K562 (cell line): ENCODE results near the gene CDKN2D. TPM values are rescaled to one million over a fixed set of nuclear protein-coding genes. Genes with fewer than 3 reads are reported as not detected.
A peak's percentile ranks its signal among the peaks of the same experiment; 100 is the strongest.

Experiments
- ARID4B ChIP-seq: sonication (generic); formaldehyde crosslinking; IDR thresholded peaks from 2 replicates; pipeline ENCODE4 v1.8.0; 2022; ENCODE audit warnings: mild to moderate bottlenecking, missing genetic modification reagents
- ATF7 ChIP-seq: fragments of 450-650 bp; IDR thresholded peaks from 2 replicates; pipeline ENCODE4 v1.7.1; 2014; ENCODE audit warnings: mild to moderate bottlenecking, moderate library complexity
- BRD4 ChIP-seq: fragments of 200-600 bp; sonication (generic); IDR thresholded peaks from 2 replicates; pipeline ENCODE4 v1.6.1; 2017; ENCODE audit warnings: inconsistent platforms
- CREBBP ChIP-seq: IDR thresholded peaks from one replicate; pipeline ENCODE4 v1.6.1; 2012; ENCODE audit warnings: low read depth, mild to moderate bottlenecking, control low read depth, inconsistent platforms, low read length
- PBX2 ChIP-seq, 2 experiments: IDR thresholded peaks in 1 of 2; conservative IDR thresholded peaks in 1 of 2; 2 replicates each; pipeline ENCODE4 v1.6.1; 2016; ENCODE audit warnings: low read depth in 2 of 2, mild to moderate bottlenecking in 1 of 2, missing compliant biosample characterization in 1 of 2, missing genetic modification characterization in 1 of 2, moderate library complexity in 1 of 2
- PHB2 ChIP-seq: fragments of 450-650 bp; IDR thresholded peaks from 2 replicates; pipeline ENCODE4 v1.6.1; 2017; ENCODE audit warnings: low read depth
- PKNOX1 ChIP-seq: fragments of 450-650 bp; IDR thresholded peaks from 2 replicates; pipeline ENCODE4 v1.6.1; 2016
- TFAP4 ChIP-seq: sonication (generic); formaldehyde crosslinking; IDR thresholded peaks from 2 replicates; pipeline ENCODE4 v1.8.0; 2022; ENCODE audit warnings: missing genetic modification reagents, mild to moderate bottlenecking, moderate library complexity, borderline replicate concordance
- ZBTB11 ChIP-seq, 3 experiments: fragments of 200-800 bp in 1 of 3; fragments of 250-450 bp in 1 of 3; fragments of 450-650 bp in 1 of 3; sonication (Bioruptor Pico) in 1 of 3; sonication (Bioruptor generic) in 1 of 3; formaldehyde crosslinking in 1 of 3; IDR thresholded peaks; 2 replicates each; pipeline versions ENCODE4 v1.6.1 to v1.8.0; 2016 to 2022; ENCODE audit warnings: mild to moderate bottlenecking in 2 of 3, missing genetic modification characterization in 2 of 3, missing compliant biosample characterization in 1 of 3, moderate library complexity in 1 of 3
- ZNF121 ChIP-seq: sonication (generic); formaldehyde crosslinking; conservative IDR thresholded peaks from 2 replicates; pipeline ENCODE4 v1.8.0; 2022; ENCODE audit warnings: missing genetic modification reagents
- polyA plus RNA-seq, 8 experiments: library from polyadenylated mRNA; depleted of rRNA in 4 of 8; stranded (reverse) in 5 of 8; unstranded in 3 of 8; fragments of >200 nt; fragmentation: Nextera tagmentation in 2 of 8; fragmentation: Illumina TruSeq in 1 of 8; extraction: Ambion mirVana in 2 of 8; extraction: Trizol in 1 of 8; gene quantifications; 2 replicates each; pipeline versions ENCODE4 v1.2.1 to v1.2.3, GENCODE V29; 2011 to 2014; ENCODE audit warnings: inconsistent platforms in 1 of 8, missing spikeins in 1 of 8
- total RNA-seq, 7 experiments: library from RNA; depleted of rRNA in 6 of 7; stranded (reverse); fragments of >200 nt in 6 of 7; fragmentation: Illumina TruSeq in 2 of 7; extraction: Trizol in 2 of 7; gene quantifications; 2 replicates each; pipeline versions ENCODE4 v1.2.1 to v1.2.3, GENCODE V29; 2011 to 2021; ENCODE audit warnings: low replicate concordance in 1 of 7

Gene CDKN2D
- total and polyA plus RNA-seq, 9 of the 15 experiments (the other 6 are each of a cell fraction or from before 2014, with no cell fraction given) = 0.41 to 8.2 (median 3.7) TPM

- peak; percentile 23; the same call in 1 of the 2 replicates for TF ChIP-seq PBX2 (CRISPR knock-in tag; IDR thresholded peaks at IDR 0.05; ENCODE audit: low read depth)
- peak; percentile 67 for TF ChIP-seq PBX2 (tag; conservative IDR thresholded peaks at IDR 0.05; ENCODE audit: low read depth)
- TF ChIP-seq PKNOX1 = peak; percentile 95
- TF ChIP-seq ATF7 = no peak
- TF ChIP-seq ZBTB11 (CRISPR knock-in tag; IDR thresholded peaks at IDR 0.05) = no peak
- TF ChIP-seq TFAP4 (CRISPR knock-in tag) = 0 out of 2 replicates have a peak, but pooled peaks have one; percentile 20
- no peak for TF ChIP-seq BRD4
- peak; percentile 83 for TF ChIP-seq ZNF121 (CRISPR knock-in tag)
- TF ChIP-seq ARID4B (CRISPR knock-in tag) = no peak
- no peak for TF ChIP-seq CREBBP
- no peak for TF ChIP-seq PHB2
These were observed 14.4 kb upstream of the CDKN2D start (continued) for GRCh38 chr19:10583036-10583776.
